NCI-H1930 (cell line): Measurements from ENCODE around the gene FGFBP2.
"Not testable (repeated sequence)": the region's sequence is repeated elsewhere in the genome, so short reads cannot be mapped to it uniquely, and the experiment has no call there.

Experiments
- DNase-seq, 2 experiments: peaks; one replicate each; lab custom pipeline; 2025; lab: John Stamatoyannopoulos, UW

Gene FGFBP2

DNA sequence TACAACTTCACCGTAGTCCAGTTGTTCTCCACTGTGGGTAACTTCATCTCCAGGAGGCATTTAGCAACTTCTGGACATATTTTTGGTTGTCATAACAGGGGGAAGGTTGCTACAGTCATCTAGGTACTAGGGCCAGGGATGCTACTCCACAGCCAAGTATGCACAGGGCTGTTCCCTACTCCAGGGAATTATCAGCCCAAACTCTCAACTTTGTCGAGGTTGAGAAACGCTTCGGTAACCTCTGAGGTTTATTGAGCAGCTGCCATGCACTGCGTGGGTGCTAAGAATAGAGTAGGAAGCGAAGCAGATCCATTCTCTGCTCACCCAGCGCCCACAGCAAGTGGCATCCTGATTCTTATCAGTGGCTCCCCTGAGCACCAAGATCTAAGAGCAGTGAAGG, 32.7 kb downstream of the FGFBP2 start:
- no peak for DNase-seq

DNA sequence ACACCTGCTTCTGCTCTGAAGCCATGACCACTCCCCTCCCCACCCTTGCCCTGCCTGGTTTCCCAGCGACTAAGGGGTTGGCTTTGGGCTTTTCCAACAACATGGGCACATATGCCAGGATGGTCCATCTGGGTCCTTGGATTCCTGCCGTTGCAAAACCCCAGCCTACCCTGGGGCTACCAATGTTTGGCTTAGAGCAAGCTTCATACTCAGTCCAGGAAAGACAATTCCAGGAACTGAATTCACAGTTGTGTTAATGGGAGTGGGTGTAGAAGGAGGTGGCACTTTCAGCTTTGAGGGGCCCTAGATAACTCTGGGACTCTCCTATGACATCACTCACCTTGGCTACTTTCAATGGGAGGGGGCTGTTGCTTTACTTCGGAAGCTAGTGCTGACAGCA, 33.4 kb downstream of the FGFBP2 start:
- no peak for DNase-seq

DNA sequence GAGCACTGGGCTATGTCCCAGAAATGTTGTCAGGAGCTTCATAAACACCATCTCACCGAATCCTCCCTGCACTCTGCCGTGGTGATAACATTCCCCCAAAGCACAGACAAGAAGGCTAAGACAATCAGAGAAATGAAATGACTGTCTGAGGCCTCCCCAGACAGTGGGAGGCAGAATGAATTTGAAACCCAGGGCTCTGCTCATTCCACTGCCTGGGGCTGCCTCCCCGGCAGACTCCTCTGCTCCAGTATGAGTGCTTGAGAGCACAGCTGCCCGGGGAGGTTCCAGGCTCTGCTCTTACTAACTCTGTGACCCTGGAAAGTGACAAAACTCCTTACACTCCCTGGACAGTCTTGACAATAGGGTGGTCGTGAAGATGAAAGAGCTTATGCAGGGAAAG, 34.1 kb downstream of the FGFBP2 start:
- no peak for DNase-seq

DNA sequence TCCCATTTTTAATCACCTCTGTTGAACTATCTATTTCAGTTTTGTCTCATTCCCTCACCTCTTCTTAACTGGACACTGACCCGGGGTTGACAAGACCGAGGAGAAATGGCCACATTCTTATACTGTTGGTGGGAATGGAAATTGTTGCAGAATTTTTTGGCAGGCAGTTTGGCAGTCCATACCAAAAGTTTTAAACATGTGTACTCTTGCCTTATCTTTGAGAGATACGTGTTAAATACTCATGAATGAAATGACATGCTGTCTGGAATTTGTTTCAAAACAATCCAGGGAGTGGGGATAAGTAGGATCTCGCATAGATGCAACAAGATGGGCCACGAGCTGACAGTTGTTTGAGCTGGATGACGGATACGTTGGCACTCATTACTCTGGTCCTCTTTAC, 36.5 kb downstream of the FGFBP2 start:
- DNase-seq: no peak

DNA sequence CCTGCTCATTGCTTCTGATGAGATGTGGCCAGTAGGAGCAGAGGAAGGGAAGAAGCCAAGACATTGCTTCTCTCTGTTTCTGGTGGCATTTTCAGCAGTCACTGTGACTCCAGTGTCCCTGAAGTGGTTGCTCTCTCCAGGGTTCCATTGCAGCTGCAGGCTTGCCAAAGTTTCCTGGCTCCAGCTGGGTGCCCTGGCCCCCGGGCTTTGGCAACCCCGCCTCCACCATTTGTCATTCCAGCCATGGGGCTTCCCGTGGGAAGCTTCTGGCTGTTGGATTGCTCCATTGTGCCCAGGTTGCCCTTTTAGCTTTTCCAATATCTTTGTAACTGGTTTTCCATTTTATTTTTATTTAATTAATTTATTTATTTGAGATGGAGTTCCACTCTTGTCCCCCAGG, 37.1 kb downstream of the FGFBP2 start:
- no peak for DNase-seq

DNA sequence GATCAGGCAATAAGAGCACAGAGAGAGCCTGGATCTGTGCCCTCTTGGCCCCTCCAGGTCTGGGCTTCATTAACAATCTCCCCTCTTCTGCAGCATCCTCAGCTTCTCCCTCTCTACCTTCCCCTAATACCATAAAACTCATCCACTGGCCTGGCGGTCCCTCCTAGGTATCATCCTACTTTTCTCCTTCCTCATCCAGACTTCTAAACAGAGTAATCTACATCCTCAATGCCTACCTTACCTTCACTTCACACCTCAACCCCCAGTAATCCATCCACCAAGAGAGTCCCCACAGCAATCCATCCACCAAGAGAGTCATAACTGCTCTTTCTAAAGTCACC, 41.4 kb downstream of the FGFBP2 start:
- no peak for DNase-seq

DNA sequence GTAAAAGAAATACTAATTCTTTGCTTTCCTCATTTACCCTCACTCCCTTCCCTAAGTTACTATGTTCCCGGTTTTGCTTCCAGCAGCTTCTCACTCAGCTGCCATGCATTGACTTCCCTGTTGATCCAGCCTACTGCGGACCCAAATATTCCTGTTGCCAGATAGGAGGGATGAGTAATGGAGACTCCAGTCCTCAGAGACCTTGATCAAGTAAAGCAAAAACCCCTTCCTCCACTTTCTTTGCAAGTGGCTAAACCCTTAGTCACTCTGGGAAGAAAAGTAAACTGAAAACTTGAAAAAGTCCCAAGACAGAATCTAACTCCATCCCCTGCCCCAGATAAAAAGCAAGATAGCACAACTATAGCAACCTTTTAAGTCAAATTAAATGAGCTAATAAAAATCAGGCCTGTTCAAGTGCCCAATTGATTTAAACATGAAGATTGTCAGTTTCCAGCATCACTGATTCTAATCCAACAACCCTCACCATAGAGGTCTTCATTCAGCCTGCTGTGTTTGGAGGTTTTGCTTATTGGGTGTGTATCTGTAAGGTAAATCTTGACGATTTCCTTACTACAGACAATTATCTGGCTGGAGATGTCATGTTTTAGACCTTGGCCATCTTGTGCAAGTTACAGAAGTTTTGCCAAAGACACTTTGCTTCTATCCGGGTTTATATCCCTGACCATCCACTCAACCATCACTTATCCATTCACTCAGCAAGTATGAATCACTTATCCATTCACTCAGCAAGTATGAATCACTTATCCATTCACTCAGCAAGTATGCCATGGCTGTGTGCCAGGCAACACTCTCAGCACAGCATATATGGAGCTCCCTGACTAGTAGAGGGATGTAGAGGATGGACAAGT, 42.0 kb downstream of the FGFBP2 start:
- no peak for DNase-seq

DNA sequence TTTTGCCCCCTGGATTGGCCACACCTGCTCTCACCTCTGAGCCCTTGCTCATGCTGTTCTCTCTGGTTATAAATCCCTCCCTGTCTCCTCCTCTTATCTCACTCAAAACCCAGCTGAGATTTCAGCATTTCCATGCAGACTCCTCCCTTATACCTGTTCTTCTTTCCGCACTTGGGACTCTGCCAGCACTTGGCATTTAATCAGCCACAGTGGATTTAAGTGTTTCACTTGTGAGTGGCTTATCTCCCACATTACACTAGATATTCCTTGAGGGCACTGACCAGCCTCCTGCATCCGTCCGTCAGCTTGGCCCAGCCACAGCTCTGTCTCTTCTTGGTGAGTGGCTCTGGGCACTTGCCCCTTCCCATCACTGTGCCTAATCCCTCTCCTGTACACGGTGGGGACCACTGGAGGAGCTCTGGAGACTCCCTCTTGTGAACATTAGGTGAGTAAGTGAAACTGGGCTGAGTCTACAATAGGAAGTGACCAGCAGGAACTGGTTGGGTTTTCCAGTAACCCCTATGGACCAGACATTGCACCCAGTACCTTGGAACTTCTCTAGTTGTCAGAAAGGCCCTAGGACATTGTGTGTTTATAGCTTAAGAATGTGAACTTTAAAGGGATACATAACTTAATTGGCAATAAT, 44.4 kb downstream of the FGFBP2 start:
- DNase-seq: no peak

DNA sequence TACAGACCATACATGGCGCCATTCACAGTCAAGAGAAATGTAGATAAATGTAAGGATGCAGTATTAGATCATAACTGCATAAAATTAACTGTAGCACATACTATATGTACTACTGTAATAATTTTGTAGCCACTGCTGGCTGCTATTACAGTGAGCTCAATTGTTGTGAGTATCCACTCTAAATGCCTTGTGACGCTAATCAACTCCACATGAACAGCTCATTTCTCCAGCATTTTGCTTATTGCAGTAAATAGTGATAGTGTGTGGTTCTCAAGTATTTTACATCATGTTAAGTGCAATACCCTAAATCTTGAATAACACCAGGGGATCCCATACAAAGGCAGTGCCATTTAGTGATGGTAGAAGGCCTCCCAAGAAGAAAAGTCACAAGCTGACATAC, 45.7 kb downstream of the FGFBP2 start:
- DNase-seq: no peak

DNA sequence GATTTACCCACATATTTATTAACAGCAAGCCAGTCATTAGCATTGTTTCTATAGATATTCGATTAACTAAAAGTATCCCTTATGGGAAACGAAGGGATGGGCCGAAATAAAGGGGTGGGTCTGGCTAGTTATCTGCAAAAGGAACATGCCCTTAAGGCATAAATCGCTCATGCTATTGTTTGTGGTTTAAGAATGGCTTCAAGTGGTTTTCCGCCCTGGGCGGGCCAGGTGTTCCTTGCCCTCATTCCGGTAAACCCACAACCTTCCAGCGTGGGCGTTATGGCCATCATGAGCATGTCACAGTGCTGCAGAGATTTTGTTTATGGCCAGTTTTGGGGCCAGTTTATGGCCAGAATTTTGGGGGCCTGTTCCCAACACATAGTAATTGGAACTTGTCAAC, 46.6 kb downstream of the FGFBP2 start:
- DNase-seq: not testable (repeated sequence)

DNA sequence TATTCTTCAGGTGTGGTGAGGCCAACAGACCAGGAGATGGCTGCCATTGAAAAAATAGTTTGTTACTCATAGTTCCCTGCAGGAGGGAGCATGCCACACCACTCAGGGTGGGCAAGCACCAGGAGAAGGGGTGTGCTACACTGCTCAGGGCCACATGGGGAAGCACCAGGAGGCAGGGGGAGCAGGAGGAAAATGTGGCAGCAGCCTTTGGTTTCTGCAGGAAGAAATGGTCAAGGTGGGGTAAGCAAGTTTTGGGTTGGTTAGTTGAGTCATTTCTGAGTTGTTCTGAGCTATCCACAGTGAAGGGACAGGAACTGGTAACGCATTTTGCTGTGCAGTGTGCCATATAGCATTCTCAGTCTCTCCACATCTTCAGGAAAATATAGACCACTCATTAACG, 48.2 kb downstream of the FGFBP2 start:
- no peak for DNase-seq

DNA sequence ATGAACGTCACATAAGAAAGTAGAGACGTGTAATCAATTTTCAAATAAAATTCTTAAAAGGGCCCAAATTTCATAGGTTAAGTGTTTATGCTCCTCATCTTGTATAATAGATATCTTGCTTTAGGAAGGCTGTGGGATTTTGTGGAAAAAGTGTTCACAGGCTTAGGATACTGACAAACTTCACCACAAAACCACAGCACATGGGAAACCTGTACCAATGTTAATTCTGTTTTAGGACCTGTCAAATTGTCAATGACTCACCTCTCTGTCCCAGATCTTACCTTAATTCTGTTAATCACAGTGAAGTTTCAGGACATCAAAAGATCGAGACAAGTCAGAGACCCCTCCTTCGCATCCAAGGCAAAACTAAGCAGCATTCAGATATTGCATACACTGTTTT, 48.7 kb downstream of the FGFBP2 start:
- DNase-seq: no peak

DNA sequence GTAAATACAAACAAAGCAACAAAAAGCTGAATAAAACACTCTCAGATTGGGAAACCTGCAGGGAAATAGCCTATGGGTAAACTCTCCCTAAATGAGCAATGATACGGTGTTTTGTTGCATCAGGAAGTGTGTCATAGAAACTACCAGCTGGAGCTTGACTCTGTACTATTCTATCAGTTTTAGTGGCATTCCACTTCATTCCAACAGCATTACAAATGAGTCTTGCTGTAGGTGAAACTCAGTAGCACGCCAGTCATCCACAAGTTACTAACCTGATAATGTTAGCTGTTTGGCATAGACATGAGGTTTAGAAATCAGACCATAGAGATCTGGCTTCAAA, 49.4 kb downstream of the FGFBP2 start:
- DNase-seq: no peak

DNA sequence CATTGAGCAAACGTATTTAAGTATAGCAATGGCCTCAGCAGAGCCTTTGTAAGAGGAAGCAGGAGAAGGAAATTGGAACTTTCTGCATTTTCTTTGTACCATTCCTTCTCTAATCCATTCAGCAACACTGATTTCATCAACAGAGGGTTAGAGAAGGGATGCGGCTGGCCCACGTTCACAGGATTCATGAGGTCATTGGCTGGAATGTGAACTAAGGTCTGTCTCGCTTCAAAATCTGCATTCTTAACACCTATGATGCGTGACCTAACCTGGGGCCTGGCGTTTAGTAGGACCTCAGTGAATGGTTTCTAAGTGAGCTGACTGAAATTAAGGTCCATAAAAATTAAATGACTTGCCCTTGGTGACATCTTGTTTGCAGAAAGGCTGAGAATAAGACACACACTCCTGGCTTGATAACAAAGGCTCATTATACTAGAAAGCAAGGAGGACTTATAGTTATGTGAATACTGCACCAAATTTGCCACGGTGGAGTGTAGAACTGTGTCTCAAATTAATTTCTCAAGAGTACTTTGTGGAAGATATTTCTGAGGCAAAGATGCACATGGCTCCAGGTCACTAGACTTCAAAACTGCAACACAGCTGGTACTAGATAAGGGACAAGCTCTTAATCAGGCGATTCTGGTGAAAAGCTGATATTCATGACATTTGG, 49.9 kb downstream of the FGFBP2 start:
- DNase-seq: no peak

DNA sequence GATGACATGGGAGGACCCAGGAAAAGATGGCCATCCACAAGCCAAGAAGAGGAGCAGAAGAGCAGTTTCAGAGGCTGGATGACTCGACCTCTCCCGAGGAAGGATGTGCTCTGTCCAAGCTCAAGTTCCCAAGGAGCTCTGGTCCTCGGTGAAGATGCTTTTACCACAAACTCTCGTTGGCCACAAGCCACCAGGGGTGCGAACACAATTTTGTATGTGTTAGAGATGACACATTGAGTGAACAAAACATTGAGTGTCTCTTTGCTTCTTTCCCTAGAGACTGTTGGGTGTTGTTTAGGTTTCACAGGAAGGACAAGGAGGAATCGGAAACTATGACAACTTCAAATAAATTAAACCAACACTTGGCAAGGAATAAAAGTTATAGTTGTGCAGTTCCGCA, 50.7 kb downstream of the FGFBP2 start:
- no peak for DNase-seq
